NCI-H1417 treated with DMSO at 0.1 percent for 48 hours (cell line): ENCODE data around the gene BRAF.
"Not testable (repeated sequence)": the region's sequence is repeated elsewhere in the genome, so short reads cannot be mapped to it uniquely, and the experiment has no call there.

Experiments used
- DNase-seq: peaks from one replicate; lab custom pipeline; 2025; lab: John Stamatoyannopoulos, UW

The BRAF gene

GRCh38 chr7:140708764-140709163 lies 216.0 kb downstream of the BRAF start:
- DNase-seq: not testable (repeated sequence)

GRCh38 chr7:140707132-140707531 lies 217.6 kb downstream of the BRAF start:
- no peak for DNase-seq

- DNase-seq: no peak
Measured at GRCh38 chr7:140704205-140704604, 220.5 kb downstream of the BRAF start.

GRCh38 chr7:140702774-140703173 lies 222.0 kb downstream of the BRAF start:
- no peak for DNase-seq

GRCh38 chr7:140698477-140698876 lies 226.3 kb downstream of the BRAF start:
- no peak for DNase-seq

- no peak for DNase-seq
Measured at GRCh38 chr7:140697447-140698143, 227.1 kb downstream of the BRAF start.

- DNase-seq: no peak
Measured at GRCh38 chr7:140696680-140697446, 227.9 kb downstream of the BRAF start, which contains the start of gene NDUFB2. TSS of gene NDUFB2 (plus strand) at chr7:140696708. CDS start at chr7:140696745, 37 bp downstream.

GRCh38 chr7:140696024-140696679 lies 228.6 kb downstream of the BRAF start:
- DNase-seq: peak; percentile 75

- no peak for DNase-seq
Measured at GRCh38 chr7:140695381-140695780, 229.3 kb downstream of the BRAF start.

- DNase-seq: no peak
Measured at GRCh38 chr7:140694592-140694991, 230.1 kb downstream of the BRAF start.

- not testable (repeated sequence) for DNase-seq
Measured at GRCh38 chr7:140693849-140694248, 230.9 kb downstream of the BRAF start.

- no peak for DNase-seq
Measured at GRCh38 chr7:140691376-140692045, 233.2 kb downstream of the BRAF start.

- DNase-seq: no peak
Measured at GRCh38 chr7:140689199-140690152, 235.3 kb downstream of the BRAF start.

- no peak for DNase-seq
Measured at GRCh38 chr7:140688341-140688740, 236.4 kb downstream of the BRAF start.

GRCh38 chr7:140686921-140687320 lies 237.8 kb downstream of the BRAF start:
- DNase-seq: no peak

GRCh38 chr7:140685407-140686087 lies 239.2 kb downstream of the BRAF start:
- no peak for DNase-seq

GRCh38 chr7:140684066-140684950 lies 240.4 kb downstream of the BRAF start:
- no peak for DNase-seq

- DNase-seq: no peak
Measured at GRCh38 chr7:140683657-140684056, 241.1 kb downstream of the BRAF start.

- DNase-seq: no peak
Measured at GRCh38 chr7:140681766-140682165, 243.0 kb downstream of the BRAF start.
